Thyroid gland (tissue), 4 donors: ENCODE results near the gene MSS51. TPM values are rescaled to one million over a fixed set of nuclear protein-coding genes. Genes with fewer than 3 reads are reported as not detected.

Experiments
- DNase-seq, 2 donors: peaks; one replicate each; pipeline ENCODE4 v3.0.0-alpha.2; 2019
- H3K27ac ChIP-seq, 3 donors: fragments of 200-600 bp; sonication (generic); 1 replicate in 2 of 3; 2 replicates in 1 of 3; pipeline ENCODE4 v1.5.1; 2016 to 2019; ENCODE audit warnings: mild to moderate bottlenecking in 1 of 3, moderate library complexity in 1 of 3
- H3K27me3 ChIP-seq: fragments of 200-600 bp; sonication (generic); one replicate; pipeline ENCODE4 v1.5.1; 2019
- H3K36me3 ChIP-seq, 2 donors: fragments of 200-600 bp; sonication (generic); one replicate each; pipeline ENCODE4 v1.5.1; 2016 to 2019
- H3K4me1 ChIP-seq, 2 donors: fragments of 200-600 bp; sonication (generic); one replicate each; pipeline ENCODE4 v1.5.1; 2017 to 2019
- H3K4me3 ChIP-seq, 3 donors: fragments of 200-600 bp; sonication (generic); replicated peaks in 1 of 3; 1 replicate in 2 of 3; 2 replicates in 1 of 3; pipeline ENCODE4 v1.5.1; 2016; ENCODE audit warnings: mild to moderate bottlenecking in 1 of 3
- H3K9me3 ChIP-seq: fragments of 200-600 bp; sonication (generic); one replicate; pipeline ENCODE4 v1.5.1; 2017
- POLR2A ChIP-seq, 2 donors: fragments of 450-650 bp; IDR thresholded peaks; one replicate each; pipeline ENCODE4 v1.6.1; 2017; ENCODE audit warnings: antibody characterized with exemption in 2 of 2, mild to moderate bottlenecking in 2 of 2, moderate library complexity in 1 of 2
- WGBS, 2 donors: methylation state at CpG; one replicate each; pipeline ENCODE4 v1.1.5; 2017; 5-methylcytosine and 5-hydroxymethylcytosine counted together
- intact Hi-C: fragments of 100-400 bp; cut with DNase I; formaldehyde crosslinking; loops from one replicate; pipeline ENCODE4 v1.15.1; 2023
- total RNA-seq, 4 donors: library from RNA; depleted of rRNA; stranded (reverse); fragments of >200 nt; gene quantifications; one replicate each; pipeline ENCODE4 v1.2.3, GENCODE V29; 2016
- TF ChIP-seq, protein P1 (sequence below), 6 experiments: fragments of 200-600 bp in 3 of 6; fragments of 450-650 bp in 3 of 6; sonication (generic) in 3 of 6; IDR thresholded peaks; one replicate each; pipeline ENCODE4 v1.5.1; 2016 to 2019; ENCODE audit warnings: antibody characterized with exemption in 6 of 6, mild to moderate bottlenecking in 2 of 6, inconsistent platforms in 1 of 6, moderate library complexity in 1 of 6

MSS51 gene
- total RNA-seq, 4 donors from 2014 or later: 0.94 to 2.9 (median 1.9) TPM

DNA sequence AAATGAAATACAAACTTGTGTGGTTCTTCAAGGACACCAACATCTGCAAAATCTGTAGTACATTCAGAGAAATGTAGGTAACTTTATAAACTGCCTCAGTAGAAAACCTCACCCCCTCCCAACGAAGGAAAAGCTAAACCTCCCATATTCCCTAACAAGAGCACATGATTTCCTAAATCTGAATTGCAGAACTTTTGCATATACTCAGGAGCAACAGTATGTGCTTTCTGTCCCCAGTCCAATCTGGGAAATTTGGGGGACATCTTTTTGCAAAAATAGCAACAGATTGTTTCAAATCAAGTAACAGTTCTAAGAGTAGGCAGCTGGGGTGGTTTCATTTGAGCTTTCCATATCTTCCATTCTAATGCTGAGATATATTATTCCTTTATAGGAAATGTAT lies 15.8 kb upstream of the MSS51 start:
- TF ChIP-seq, protein P1, sequence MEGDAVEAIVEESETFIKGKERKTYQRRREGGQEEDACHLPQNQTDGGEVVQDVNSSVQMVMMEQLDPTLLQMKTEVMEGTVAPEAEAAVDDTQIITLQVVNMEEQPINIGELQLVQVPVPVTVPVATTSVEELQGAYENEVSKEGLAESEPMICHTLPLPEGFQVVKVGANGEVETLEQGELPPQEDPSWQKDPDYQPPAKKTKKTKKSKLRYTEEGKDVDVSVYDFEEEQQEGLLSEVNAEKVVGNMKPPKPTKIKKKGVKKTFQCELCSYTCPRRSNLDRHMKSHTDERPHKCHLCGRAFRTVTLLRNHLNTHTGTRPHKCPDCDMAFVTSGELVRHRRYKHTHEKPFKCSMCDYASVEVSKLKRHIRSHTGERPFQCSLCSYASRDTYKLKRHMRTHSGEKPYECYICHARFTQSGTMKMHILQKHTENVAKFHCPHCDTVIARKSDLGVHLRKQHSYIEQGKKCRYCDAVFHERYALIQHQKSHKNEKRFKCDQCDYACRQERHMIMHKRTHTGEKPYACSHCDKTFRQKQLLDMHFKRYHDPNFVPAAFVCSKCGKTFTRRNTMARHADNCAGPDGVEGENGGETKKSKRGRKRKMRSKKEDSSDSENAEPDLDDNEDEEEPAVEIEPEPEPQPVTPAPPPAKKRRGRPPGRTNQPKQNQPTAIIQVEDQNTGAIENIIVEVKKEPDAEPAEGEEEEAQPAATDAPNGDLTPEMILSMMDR (IDR thresholded peaks at IDR 0.05): no peak
- TF ChIP-seq POLR2A (IDR thresholded peaks at IDR 0.05): no peak
- H3K4me3 ChIP-seq: no peak overlapping the region
- 97 to 100% methylated on average over 1 of the region's 1 CpG for WGBS, 2 donors
- DNase-seq: no peak
- H3K9me3 ChIP-seq: no peaks in the 10 kb centered on the region
- no peaks in the 10 kb centered on the region for H3K4me1 ChIP-seq
- no peak overlapping the region for H3K27ac ChIP-seq
- peaks cover 8 to 13% of the 10 kb centered on the region in 2 donors for H3K36me3 ChIP-seq
- H3K27me3 ChIP-seq: no peaks in the 10 kb centered on the region
- intact Hi-C loops: no loop called here

DNA sequence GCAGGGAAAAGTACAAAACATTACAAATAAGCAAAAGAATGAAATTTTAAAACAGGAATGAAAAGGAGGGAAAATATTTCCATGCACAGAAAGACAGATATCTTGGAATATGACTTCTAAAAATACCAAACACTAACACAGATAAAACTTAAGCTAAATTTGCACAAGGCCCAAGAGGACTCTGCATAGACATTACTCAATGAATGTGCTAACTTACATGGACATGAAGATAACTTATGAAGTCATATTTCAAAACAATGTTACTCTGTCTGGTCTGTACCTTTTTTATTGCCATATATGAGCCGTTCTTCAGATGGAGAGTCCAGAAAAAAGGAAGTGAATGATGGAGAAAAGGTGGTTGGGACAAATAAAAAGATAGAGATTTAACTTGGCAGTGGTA lies 15.0 kb upstream of the MSS51 start:
- H3K4me1 ChIP-seq: no peaks in the 10 kb centered on the region
- no peak overlapping the region for H3K4me3 ChIP-seq
- peaks cover 8 to 11% of the 10 kb centered on the region in 2 donors for H3K36me3 ChIP-seq
- WGBS, 2 donors: 87 to 92% methylated on average over 1 of the region's 1 CpG
- TF ChIP-seq, protein P1 (IDR thresholded peaks at IDR 0.05): no peak
- TF ChIP-seq POLR2A (IDR thresholded peaks at IDR 0.05): no peak
- intact Hi-C loops: no loop called here
- no peaks in the 10 kb centered on the region for H3K27me3 ChIP-seq
- no peaks in the 10 kb centered on the region for H3K9me3 ChIP-seq
- no peak overlapping the region for H3K27ac ChIP-seq
- DNase-seq: no peak

DNA sequence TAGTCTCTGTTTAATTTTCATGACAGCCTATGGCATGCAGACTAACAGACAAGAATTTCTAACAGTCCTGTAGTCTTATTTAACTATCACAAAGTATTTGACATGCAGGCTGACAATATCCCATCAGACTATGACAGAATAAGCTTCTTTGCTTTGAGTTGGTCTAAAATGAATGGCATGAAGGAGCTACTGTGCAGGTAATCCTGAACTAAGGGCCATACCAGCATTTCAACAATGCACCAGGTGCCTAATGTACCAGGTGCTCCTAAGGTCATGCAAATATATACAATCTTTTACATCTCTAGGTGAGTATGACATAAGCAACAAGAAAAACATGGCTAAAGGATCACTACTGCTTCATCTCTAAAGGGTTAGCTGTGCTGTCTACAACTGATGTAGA lies 13.6 kb upstream of the MSS51 start:
- intact Hi-C loops: no loop called here
- H3K27me3 ChIP-seq: no peaks in the 10 kb centered on the region
- no peak overlapping the region for H3K4me3 ChIP-seq
- no peak for DNase-seq
- no peaks in the 10 kb centered on the region for H3K9me3 ChIP-seq
- H3K36me3 ChIP-seq: peaks cover 8% of the 10 kb centered on the region in 2 donors
- no peak for TF ChIP-seq POLR2A (IDR thresholded peaks at IDR 0.05)
- TF ChIP-seq, protein P1 (IDR thresholded peaks at IDR 0.05): no peak
- H3K27ac ChIP-seq: no peak overlapping the region
- no peaks in the 10 kb centered on the region for H3K4me1 ChIP-seq

DNA sequence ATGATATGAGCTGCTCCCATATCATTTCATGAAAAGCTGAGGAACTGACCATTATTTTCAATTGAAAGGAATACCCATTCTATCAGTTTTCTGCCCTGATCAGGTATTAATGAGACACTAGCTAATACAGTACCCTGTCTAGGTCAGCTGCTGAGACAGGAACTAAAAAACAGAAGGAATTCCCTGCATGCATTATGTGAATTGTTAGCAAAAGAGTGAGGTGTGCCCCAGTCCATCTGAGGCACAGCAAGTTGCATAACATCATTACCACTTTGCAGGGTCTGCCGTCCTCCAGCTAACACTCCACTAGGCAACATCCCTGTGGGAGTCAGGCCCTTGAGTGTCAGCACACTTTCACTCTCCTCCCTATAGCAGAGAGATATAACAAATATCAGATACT lies 11.1 kb upstream of the MSS51 start:
- Histone ChIP-seq H3K9me3 (no peaks in the 10 kb centered on the region), H3K4me3 (no peak overlapping the region), H3K36me3 (peaks cover 8% of the 10 kb centered on the region in 2 donors), H3K4me1 (no peaks in the 10 kb centered on the region), H3K27me3 (no peaks in the 10 kb centered on the region), H3K27ac (no peak overlapping the region)
- intact Hi-C loops: no loop called here
- 100% methylated on average over 1 of the region's 1 CpG for WGBS, 2 donors
- DNase-seq: no peak
- no peak for TF ChIP-seq POLR2A (IDR thresholded peaks at IDR 0.05)
- TF ChIP-seq, protein P1 (IDR thresholded peaks at IDR 0.05): no peak

DNA sequence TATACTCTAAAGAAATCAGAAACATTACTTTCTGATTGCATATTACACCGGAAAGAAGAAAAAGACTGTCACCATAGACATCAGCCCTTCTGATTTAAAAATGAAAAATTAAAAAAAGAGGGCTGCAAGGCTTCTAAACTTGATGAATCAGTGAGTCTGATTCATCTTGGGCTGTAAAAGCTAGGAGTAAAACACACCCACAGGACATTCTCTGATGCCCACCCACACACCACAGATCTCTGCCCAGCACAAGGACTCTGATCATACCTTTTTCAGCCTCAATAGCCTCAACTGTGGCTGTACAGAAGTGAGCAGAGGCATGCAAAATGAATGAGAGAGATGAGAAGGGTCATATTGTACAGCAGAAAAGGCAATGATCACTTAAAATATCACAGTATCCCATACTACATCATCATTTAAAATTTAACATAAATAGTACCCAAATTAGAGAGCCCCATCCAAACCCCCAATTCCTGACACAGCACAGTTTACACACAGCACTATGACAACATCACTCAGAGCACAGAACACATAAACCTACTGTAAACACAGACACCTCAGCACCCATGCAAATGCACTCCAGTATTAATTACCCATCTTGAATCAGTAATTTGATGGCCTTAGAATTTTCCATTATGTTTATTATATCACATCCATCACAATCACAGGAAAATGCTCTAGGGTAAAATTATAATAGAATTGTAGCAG lies 6.4 kb upstream of the MSS51 start:
- TF ChIP-seq POLR2A (IDR thresholded peaks at IDR 0.05): no peak
- TF ChIP-seq, protein P1 (IDR thresholded peaks at IDR 0.05): no peak
- Histone ChIP-seq H3K4me3 (no peak overlapping the region), H3K27me3 (no peaks in the 10 kb centered on the region), H3K36me3 (peaks cover 0 to 6% of the 10 kb centered on the region in 2 donors), H3K27ac (no peak overlapping the region), H3K4me1 (no peaks in the 10 kb centered on the region), H3K9me3 (no peaks in the 10 kb centered on the region)
- DNase-seq: no peak
- WGBS, 2 donors: 93 to 96% methylated on average over 1 of the region's 1 CpG
- intact Hi-C loops: no loop called here
